HG03135 (cell line): ENCODE data around the gene RHOJ.
"Not testable (repeated sequence)": the region's sequence is repeated elsewhere in the genome, so short reads cannot be mapped to it uniquely, and the experiment has no call there.

ENCODE experiments used
- ATAC-seq: cut with Tn5 transposase; IDR thresholded peaks from one replicate; pipeline ENCODE4 v1.9.1; 2021; ENCODE audit warnings: mild to moderate bottlenecking, moderate library complexity; ENCODE audit not compliant: unreplicated experiment

RHOJ gene

GRCh38 chr14:63296060-63296563, 91.9 kb downstream of the RHOJ start:
- ATAC-seq: no peak

- ATAC-seq: no peak
Measured at GRCh38 chr14:63297372-63298063, 93.3 kb downstream of the RHOJ start.

- ATAC-seq: no peak
Measured at GRCh38 chr14:63299351-63300110, 95.3 kb downstream of the RHOJ start.

DNA sequence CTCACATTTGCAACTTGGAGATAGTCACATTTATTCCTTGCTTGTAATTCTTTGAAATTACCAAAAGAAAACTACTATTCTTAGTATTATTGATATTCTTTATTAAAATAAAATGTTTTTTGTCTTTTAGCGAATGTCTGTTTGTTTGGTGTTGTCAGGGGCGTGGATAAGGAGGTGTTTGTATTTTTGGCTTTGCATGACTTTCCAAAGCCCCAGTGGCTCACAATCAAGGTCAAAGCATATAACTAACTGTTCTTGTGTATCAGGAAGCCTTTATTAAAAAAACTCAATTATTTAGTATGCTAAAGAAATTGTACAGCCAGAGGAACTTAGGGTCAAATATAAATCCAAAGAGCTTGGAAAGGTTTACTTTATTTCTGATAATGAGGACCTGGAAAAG, 96.6 kb downstream of the RHOJ start:
- no peak for ATAC-seq

- no peak for ATAC-seq
Measured at GRCh38 chr14:63301891-63302534, 97.8 kb downstream of the RHOJ start.

- not testable (repeated sequence) for ATAC-seq
Measured at GRCh38 chr14:63304429-63304828, 100.2 kb downstream of the RHOJ start.

DNA sequence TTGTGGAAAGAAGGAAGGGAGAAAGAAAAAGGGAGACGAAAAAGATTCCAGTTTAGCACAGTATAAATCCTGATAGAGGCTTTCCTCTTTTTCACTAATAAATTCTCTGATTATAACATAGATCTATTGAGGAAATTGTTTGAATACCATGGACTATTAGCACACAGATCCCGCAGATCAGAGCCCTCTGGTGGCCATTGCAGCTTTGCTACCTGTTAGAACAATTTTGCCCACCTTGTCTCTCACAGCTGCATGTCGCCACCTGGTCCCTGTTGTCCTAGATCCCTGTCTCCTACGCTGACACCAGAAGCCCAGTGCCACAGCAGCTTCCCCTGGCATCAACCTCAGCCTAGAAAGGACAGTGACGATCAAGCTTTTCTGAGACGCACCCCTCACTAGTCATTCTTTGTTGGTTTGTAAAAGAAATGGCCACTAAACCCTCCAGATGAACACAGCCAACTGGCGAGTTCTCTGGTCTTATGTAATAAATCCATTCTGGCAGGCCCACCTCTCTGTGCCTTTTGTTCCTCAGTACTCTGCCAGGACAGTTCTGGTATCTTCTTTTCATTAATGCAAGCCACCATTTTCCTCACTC, 104.6 kb downstream of the RHOJ start:
- ATAC-seq: no peak

DNA sequence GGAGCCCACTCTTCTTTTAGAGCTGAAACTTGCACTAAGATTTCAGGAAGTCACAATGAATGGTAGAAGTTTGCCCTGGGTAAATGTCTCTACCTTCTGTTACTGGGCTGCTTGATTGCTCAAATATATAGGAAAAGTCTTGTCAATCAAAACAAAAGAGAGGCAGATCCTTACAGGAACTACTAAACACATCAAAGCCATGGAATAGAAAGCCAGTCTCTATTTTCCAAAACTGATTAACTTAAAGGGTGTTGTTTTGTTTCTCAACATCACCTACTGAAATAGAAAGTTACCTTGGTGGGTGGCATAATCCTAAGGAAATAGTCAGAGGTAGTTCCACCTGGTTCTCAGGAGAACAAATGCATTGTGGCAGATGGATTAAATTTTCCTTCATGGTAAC, 114.6 kb downstream of the RHOJ start, which contains the start of gene GPHB5:
TSS of gene GPHB5 (minus strand) at position 101 of the 400 bp plus-strand sequence. CDS start 1,086 bp downstream, outside the sequence.
- no peak for ATAC-seq

- ATAC-seq: no peak
Measured at GRCh38 chr14:63322472-63322871, 118.2 kb downstream of the RHOJ start.

- no peak for ATAC-seq
Measured at GRCh38 chr14:63322897-63323573, 118.8 kb downstream of the RHOJ start.

DNA sequence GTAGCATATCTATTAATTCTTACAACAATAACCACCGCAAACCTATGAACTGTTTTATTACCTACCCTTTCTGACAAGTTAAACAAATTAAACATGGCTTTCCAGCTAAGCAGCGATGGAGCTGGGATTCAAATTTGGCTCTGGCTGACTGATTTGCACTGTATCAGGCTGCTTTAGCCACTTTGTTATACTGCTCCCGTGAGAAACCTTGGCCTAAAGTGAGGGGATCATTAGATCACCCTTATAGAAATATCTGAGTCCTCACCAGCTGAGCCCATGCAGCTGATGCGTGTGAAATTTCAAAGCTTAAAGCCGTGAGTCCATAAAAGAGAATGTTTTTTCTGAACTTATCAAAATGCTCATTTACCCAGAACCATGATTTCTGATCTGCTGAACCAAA, 122.6 kb downstream of the RHOJ start:
- no peak for ATAC-seq

GRCh38 chr14:63328787-63329737, 124.8 kb downstream of the RHOJ start:
- no peak for ATAC-seq

GRCh38 chr14:63342371-63342770, 138.1 kb downstream of the RHOJ start:
- no peak for ATAC-seq
